Mesenchymal stem cell (in vitro differentiated cells and primary cell): ENCODE measurements around the gene AGXT.

ENCODE experiments used
- DNase-seq: peaks from one replicate; pipeline ENCODE4 v3.0.0-alpha.2; 2013
- H2AFZ ChIP-seq: one replicate; pipeline ENCODE4 v1.6.1; 2013; ENCODE audit warnings: low read depth, mild to moderate bottlenecking, control low read depth, inconsistent platforms, low read length, moderate library complexity
- H2AK5ac ChIP-seq: 2 replicates; pipeline ENCODE4 v1.6.1; 2013; ENCODE audit warnings: low read length, moderate library complexity, mild to moderate bottlenecking, inconsistent platforms; ENCODE audit not compliant: severe bottlenecking
- H2BK120ac ChIP-seq: one replicate; pipeline ENCODE4 v1.6.1; 2013; ENCODE audit warnings: low read depth, mild to moderate bottlenecking, inconsistent platforms, low read length, moderate library complexity
- H2BK12ac ChIP-seq, 2 experiments: one replicate each; pipeline ENCODE4 v1.6.1; 2013; ENCODE audit warnings: inconsistent platforms in 2 of 2, low read length in 2 of 2, mild to moderate bottlenecking in 2 of 2, moderate library complexity in 2 of 2, control low read depth in 1 of 2
- H2BK15ac ChIP-seq: one replicate; pipeline ENCODE4 v1.6.1; 2013; ENCODE audit warnings: mild to moderate bottlenecking, low read depth, inconsistent platforms; ENCODE audit not compliant: poor library complexity, severe bottlenecking
- H2BK5ac ChIP-seq: 2 replicates; pipeline ENCODE4 v1.6.1; 2013; ENCODE audit warnings: low read depth, mild to moderate bottlenecking, low read length, control low read depth, inconsistent platforms; ENCODE audit not compliant: poor library complexity, severe bottlenecking
- H3K14ac ChIP-seq, 2 experiments: one replicate each; pipeline ENCODE4 v1.6.1; 2013; ENCODE audit warnings: inconsistent platforms in 2 of 2, low read length in 2 of 2, control low read depth in 1 of 2, mild to moderate bottlenecking in 1 of 2, moderate library complexity in 1 of 2
- H3K18ac ChIP-seq, 2 experiments: one replicate each; pipeline ENCODE4 v1.6.1; 2013; ENCODE audit warnings: inconsistent platforms in 2 of 2, low read length in 2 of 2, control low read depth in 1 of 2, low read depth in 1 of 2, mild to moderate bottlenecking in 1 of 2
- H3K23ac ChIP-seq, 2 experiments: one replicate each; pipeline ENCODE4 v1.6.1; 2013; ENCODE audit warnings: inconsistent platforms in 2 of 2, low read length in 2 of 2, mild to moderate bottlenecking in 2 of 2, moderate library complexity in 2 of 2, control low read depth in 1 of 2
- H3K27ac ChIP-seq: 2 replicates; pipeline ENCODE4 v1.5.1; 2013; ENCODE audit warnings: mild to moderate bottlenecking, moderate library complexity, low read length, control low read depth, inconsistent platforms; ENCODE audit not compliant: poor library complexity, severe bottlenecking
- H3K27me3 ChIP-seq, 2 experiments: 2 replicates each; pipeline versions ENCODE4 v1.6.1 to v1.7.0; 2013; ENCODE audit warnings: low read length in 2 of 2, mild to moderate bottlenecking in 2 of 2, moderate library complexity in 2 of 2, control low read depth in 1 of 2, inconsistent platforms in 1 of 2; ENCODE audit not compliant: control insufficient read depth in 1 of 2, insufficient read depth in 1 of 2
- H3K36me3 ChIP-seq, 2 experiments: 2 replicates each; pipeline versions ENCODE4 v1.6.1 to v1.7.0; 2013; ENCODE audit warnings: low read length in 2 of 2, control low read depth in 1 of 2, inconsistent platforms in 1 of 2, low read depth in 1 of 2, mild to moderate bottlenecking in 1 of 2; ENCODE audit not compliant: insufficient read depth in 2 of 2, control insufficient read depth in 1 of 2
- H3K4ac ChIP-seq, 2 experiments: one replicate each; pipeline ENCODE4 v1.6.1; 2013; ENCODE audit warnings: inconsistent platforms in 2 of 2, low read length in 2 of 2, mild to moderate bottlenecking in 2 of 2, moderate library complexity in 2 of 2, control low read depth in 1 of 2, low read depth in 1 of 2
- H3K4me1 ChIP-seq: 2 replicates; pipeline ENCODE4 v1.6.1; 2013; ENCODE audit warnings: low read depth, low read length, control low read depth; ENCODE audit not compliant: control insufficient read depth, insufficient read depth
- H3K4me2 ChIP-seq: 2 replicates; pipeline ENCODE4 v1.6.1; 2013; ENCODE audit warnings: low read length, mild to moderate bottlenecking, inconsistent platforms; ENCODE audit not compliant: poor library complexity, severe bottlenecking
- H3K4me3 ChIP-seq, 2 experiments: 2 replicates each; pipeline versions ENCODE4 v1.5.1 to v1.7.0; 2013; ENCODE audit warnings: low read length in 2 of 2, mild to moderate bottlenecking in 2 of 2, control low read depth in 1 of 2, low read depth in 1 of 2; ENCODE audit not compliant: insufficient read depth in 1 of 2
- H3K79me1 ChIP-seq: replicated peaks from 2 replicates; pipeline ENCODE4 v1.6.1; 2013; ENCODE audit warnings: mild to moderate bottlenecking, control low read depth, low read length, inconsistent platforms; ENCODE audit not compliant: poor library complexity, severe bottlenecking
- H3K9ac ChIP-seq: 2 replicates; pipeline ENCODE4 v1.7.0; 2013; ENCODE audit warnings: mild to moderate bottlenecking, low read length, moderate library complexity
- H3K9me3 ChIP-seq: 2 replicates; pipeline ENCODE4 v1.7.0; 2013; ENCODE audit warnings: mild to moderate bottlenecking, low read length; ENCODE audit not compliant: control insufficient read depth
- H4K8ac ChIP-seq: one replicate; pipeline ENCODE4 v1.6.1; 2013; ENCODE audit warnings: inconsistent platforms, mild to moderate bottlenecking, low read length, moderate library complexity
- H4K91ac ChIP-seq: one replicate; pipeline ENCODE4 v1.6.1; 2013; ENCODE audit warnings: mild to moderate bottlenecking, low read length, inconsistent platforms
- WGBS: methylation state at CpG from one replicate; pipeline ENCODE4 v1.1.7; 2013; ENCODE audit warnings: mixed read lengths; 5-methylcytosine and 5-hydroxymethylcytosine counted together

Gene AGXT

DNA sequence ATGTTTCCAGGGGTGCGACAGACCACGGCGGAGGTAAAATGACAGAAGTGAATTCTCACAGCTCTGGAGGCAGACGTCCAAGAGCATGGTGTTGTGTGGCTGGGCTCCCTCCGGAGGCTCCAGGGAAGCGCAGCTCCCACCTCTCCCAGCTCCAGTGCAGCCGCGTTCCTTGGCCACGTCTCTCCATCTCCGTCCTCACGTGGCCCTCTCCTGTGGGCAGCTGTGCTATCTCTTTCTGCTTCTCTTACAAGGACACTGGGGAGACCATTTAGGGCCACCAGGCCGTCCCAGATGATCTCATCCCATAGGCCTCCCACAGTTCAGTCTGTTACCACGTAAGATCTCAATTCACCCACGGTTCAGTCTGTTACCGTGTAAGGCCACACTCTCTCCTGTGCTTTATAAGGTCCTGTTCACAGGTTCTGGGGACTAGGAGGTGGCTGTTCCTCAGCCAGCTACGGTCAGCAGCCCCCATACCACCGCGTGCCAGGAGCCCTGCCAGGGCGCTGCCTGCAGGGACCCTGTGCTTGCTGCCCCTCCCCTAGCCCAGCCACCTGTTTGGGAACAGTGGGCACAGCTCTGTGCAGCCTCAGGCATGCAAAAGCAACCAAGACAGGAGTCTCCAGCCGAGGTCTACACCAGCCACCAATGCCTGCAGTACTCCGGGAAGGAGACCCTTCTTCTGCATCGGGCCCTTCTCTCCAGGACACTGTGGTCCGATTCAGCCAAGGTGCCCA is 30.3 kb downstream of the AGXT start:
- Histone ChIP-seq H3K4me1 (peaks cover 11% of the 10 kb centered on the region), H3K14ac (no peak overlapping the region), H2BK12ac (no peak overlapping the region), H2BK5ac (no peak overlapping the region), H3K4ac (no peak overlapping the region), H3K27ac (no peak overlapping the region), H3K23ac (no peak overlapping the region), H2BK15ac (no peak overlapping the region), H2BK120ac (no peak overlapping the region), H3K4me3 (no peak overlapping the region), H3K9me3 (peaks cover 7% of the 10 kb centered on the region), H3K36me3 (no peaks in the 10 kb centered on the region), H3K79me1 (no peaks in the 10 kb centered on the region), H3K9ac (no peak overlapping the region), H4K91ac (no peak overlapping the region), H2AK5ac (no peak overlapping the region), H3K27me3 (peaks cover 0 to 14% of the 10 kb centered on the region in 2 experiments), H2AFZ (no peak overlapping the region), H4K8ac (no peak overlapping the region), H3K18ac (no peak overlapping the region), H3K4me2 (no peak overlapping the region)
- 85% methylated on average over 21 of the region's 23 CpGs for WGBS
- DNase-seq: no peak

DNA sequence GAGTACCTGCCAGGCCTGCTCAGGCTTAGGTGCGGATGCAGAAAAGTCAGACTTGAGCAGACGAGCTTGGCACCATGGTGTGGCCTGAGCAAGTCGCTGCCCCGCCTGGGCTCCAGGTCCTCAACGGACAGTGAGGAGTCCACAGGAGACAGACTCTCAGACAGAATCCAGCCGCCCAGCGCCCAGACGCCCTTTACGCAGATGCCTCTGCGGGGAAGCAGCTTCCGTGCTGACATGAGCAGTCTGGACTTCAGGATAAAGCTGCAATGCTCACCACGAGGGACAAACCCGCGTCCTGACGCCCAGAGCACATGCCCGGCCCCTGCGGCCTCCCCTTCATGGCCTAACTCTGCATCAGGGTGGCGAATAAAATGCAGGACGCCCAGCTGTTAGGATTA is 30.8 kb downstream of the AGXT start:
- peaks cover 0 to 14% of the 10 kb centered on the region in 2 experiments for H3K27me3 ChIP-seq
- H2BK120ac ChIP-seq: no peak overlapping the region
- H3K23ac ChIP-seq: no peak overlapping the region
- no peak overlapping the region for H4K91ac ChIP-seq
- H4K8ac ChIP-seq: no peak overlapping the region
- H3K4me2 ChIP-seq: no peak overlapping the region
- H3K18ac ChIP-seq: no peak overlapping the region
- no peak overlapping the region for H2BK12ac ChIP-seq
- H3K4me3 ChIP-seq: no peak overlapping the region
- 85% methylated on average over 19 of the region's 19 CpGs for WGBS
- H3K9ac ChIP-seq: no peak overlapping the region
- H2BK15ac ChIP-seq: no peak overlapping the region
- no peak for DNase-seq
- H2BK5ac ChIP-seq: no peak overlapping the region
- H3K9me3 ChIP-seq: peaks cover 7% of the 10 kb centered on the region
- no peak overlapping the region for H3K27ac ChIP-seq
- no peak overlapping the region for H3K14ac ChIP-seq
- H3K79me1 ChIP-seq: no peaks in the 10 kb centered on the region
- peaks cover 11% of the 10 kb centered on the region for H3K4me1 ChIP-seq
- no peak overlapping the region for H2AK5ac ChIP-seq
- no peaks in the 10 kb centered on the region for H3K36me3 ChIP-seq
- no peak overlapping the region for H3K4ac ChIP-seq
- H2AFZ ChIP-seq: no peak overlapping the region

DNA sequence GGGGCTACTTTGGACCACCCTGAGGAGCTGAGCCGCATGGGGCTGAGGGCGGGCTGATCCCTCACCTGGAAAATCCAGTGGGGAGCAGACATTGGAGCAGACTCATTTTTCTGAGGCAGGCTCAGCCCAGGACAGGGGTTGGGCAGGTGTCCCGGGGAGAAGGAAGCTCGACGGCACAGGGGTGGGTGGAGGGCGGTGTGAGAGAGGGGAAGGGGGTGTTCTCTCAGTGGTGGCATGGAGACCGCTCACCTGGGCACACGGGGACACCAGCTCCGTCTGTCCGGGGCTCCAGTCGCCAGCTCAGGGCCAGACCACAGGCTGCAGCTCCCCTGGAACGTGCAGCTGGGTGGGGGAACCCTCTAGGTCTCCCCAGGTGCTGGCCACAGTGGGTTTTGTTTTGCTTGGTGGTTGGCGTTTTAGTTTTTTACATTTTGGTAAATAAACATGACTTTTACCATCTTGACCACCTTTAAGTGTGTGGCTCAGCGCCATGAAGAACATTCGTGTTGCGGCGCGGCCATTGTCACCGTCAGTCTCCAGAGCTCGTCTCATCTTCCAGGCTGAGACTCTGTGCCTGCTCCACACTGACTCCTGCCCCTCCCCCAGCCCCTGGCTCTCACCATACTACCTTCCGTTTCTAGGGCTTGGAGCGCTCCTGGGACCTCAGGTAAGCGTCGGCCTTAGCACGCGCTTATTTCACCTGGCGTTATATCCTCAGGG is 31.7 kb downstream of the AGXT start:
- no peak overlapping the region for H3K4ac ChIP-seq
- no peak overlapping the region for H2BK120ac ChIP-seq
- peaks cover 7% of the 10 kb centered on the region for H3K9me3 ChIP-seq
- no peak overlapping the region for H2AFZ ChIP-seq
- no peak overlapping the region for H2BK15ac ChIP-seq
- no peak overlapping the region for H3K4me2 ChIP-seq
- no peak overlapping the region for H2BK12ac ChIP-seq
- H4K8ac ChIP-seq: no peak overlapping the region
- no peaks in the 10 kb centered on the region for H3K36me3 ChIP-seq
- H2BK5ac ChIP-seq: no peak overlapping the region
- no peak overlapping the region for H3K4me3 ChIP-seq
- peaks cover 4 to 17% of the 10 kb centered on the region in 2 experiments for H3K27me3 ChIP-seq
- no peaks in the 10 kb centered on the region for H3K79me1 ChIP-seq
- WGBS: 88% methylated on average over 26 of the region's 27 CpGs
- H3K23ac ChIP-seq: no peak overlapping the region
- H4K91ac ChIP-seq: no peak overlapping the region
- no peak overlapping the region for H3K9ac ChIP-seq
- no peak overlapping the region for H3K18ac ChIP-seq
- no peak for DNase-seq
- H2AK5ac ChIP-seq: no peak overlapping the region
- H3K14ac ChIP-seq: no peak overlapping the region
- no peak overlapping the region for H3K27ac ChIP-seq
- peaks cover 11% of the 10 kb centered on the region for H3K4me1 ChIP-seq

DNA sequence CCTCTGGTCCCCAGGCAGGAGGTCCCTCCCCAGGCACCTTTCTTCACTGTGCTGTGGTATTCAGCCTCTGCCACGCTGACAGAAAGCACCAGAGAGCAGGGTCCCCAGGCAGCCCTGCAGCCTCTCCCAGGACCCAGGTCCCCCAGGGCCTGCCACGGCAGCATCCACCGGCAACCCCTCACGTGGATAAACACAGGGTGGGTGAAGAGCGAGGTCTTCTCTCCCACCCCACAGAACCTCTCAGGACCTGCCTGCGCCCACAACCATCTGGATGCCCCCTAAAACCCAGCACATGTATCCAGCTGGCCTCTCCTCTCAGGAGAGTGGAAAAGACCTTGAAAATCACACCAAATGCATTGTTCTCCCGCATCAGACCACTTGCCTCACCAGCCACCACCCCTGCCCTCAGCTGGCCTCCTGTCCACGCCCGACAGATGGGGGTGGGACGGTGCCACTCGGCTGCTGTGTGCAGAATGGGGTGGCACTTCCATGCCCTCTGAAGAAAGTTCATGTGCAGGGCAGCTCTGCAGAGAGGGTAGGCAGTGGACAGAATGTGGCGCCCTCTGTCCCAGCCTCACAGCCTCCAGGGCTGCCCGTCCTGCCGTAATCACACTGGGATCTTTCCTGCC is 33.5 kb downstream of the AGXT start:
- Histone ChIP-seq H2BK120ac (no peak overlapping the region), H2BK12ac (no peak overlapping the region), H2AK5ac (no peak overlapping the region), H3K18ac (no peak overlapping the region), H3K4me1 (peaks cover 3% of the 10 kb centered on the region), H2AFZ (no peak overlapping the region), H3K9me3 (peaks cover 7% of the 10 kb centered on the region), H4K8ac (no peak overlapping the region), H4K91ac (no peak overlapping the region), H3K79me1 (no peaks in the 10 kb centered on the region), H3K27me3 (peaks cover 14 to 35% of the 10 kb centered on the region in 2 experiments), H3K4ac (no peak overlapping the region), H3K9ac (no peak overlapping the region), H3K23ac (no peak overlapping the region), H3K14ac (no peak overlapping the region), H2BK5ac (no peak overlapping the region), H3K36me3 (no peaks in the 10 kb centered on the region), H3K4me3 (no peak overlapping the region), H2BK15ac (no peak overlapping the region), H3K4me2 (no peak overlapping the region), H3K27ac (no peak overlapping the region)
- 82% methylated on average over 13 of the region's 14 CpGs for WGBS
- DNase-seq: no peak
